Right ventricle myocardium superior (tissue), 1 donor: ENCODE results near the gene INSL6. TPM values are rescaled to one million over a fixed set of nuclear protein-coding genes. Genes with fewer than 3 reads are reported as not detected.
"Not testable (repeated sequence)": the region's sequence is repeated elsewhere in the genome, so short reads cannot be mapped to it uniquely, and the experiment has no call there.

Experiments used
- ATAC-seq: fragments of 200-7000 bp; cut with Tn5 transposase; one replicate; pipeline ENCODE4 v1.9.1; 2020; ENCODE audit warnings: mild to moderate bottlenecking; ENCODE audit not compliant: poor library complexity
- DNase-seq: peaks from one replicate; pipeline ENCODE4 v3.0.0-alpha.2; 2020
- intact Hi-C: fragments of 100-400 bp; cut with DNase I; formaldehyde crosslinking; loops from one replicate; pipeline ENCODE4 v1.11.2; 2022
- long read RNA-seq: library from polyadenylated mRNA; unstranded; transcript quantifications from one replicate; pipeline ENCODE4 v2.0.0, GENCODE V29; 2021
- total RNA-seq: library from RNA; stranded (reverse); fragmentation: NEBNext Ultra II Directional; extraction: Animal tissue kit (Norgen Biotek cat#: 25700); gene quantifications from one replicate; pipeline ENCODE4 v1.2.1, GENCODE V29; 2021
- donor health status: DM: no; HTN: yes; CAD: no; lungs with severe emphysema.

Gene INSL6
- not detected for total RNA-seq
- long read RNA-seq: 0 reads

DNA sequence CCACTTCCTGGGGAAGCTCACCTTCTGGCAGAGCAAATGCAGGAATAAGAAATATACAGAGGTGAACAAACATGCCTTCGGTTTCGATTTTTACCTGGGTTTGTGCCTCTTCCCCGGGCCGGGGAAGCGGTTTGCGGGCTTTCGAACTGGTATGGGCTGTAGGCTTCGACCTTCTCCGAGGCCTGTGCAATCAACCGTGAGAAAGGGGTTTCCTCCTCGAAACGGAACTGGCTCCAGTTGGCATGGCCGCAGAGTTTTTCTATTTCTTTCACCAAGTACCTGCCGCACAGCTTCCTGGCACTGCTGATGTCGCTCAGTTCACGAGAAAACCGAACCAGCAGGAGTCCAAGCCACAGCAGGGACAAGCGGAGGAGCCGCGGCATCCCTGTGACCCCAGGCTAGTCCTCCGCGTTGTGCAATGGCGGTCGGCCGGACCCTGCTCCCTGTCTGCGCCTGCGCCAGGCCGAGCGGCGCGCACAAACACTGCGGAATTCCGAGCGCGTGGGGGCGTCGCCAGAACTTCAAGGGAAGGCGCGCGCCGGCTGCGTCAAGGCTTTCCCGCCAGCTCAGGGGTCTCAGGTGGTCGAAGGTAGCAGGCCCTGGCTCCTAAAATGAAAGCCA is at the start of gene INSL6:
INSL6 (minus strand) TSS at position 420 of the 621 bp plus-strand sequence; CDS start at position 383, 37 bp downstream.
- DNase-seq (no peak), ATAC-seq (no peak)
- intact Hi-C loops: loop anchor here (5.0 kb wide), 2 partner anchors 257 to 417 kb away; no protein-coding TSS in a partner anchor

DNA sequence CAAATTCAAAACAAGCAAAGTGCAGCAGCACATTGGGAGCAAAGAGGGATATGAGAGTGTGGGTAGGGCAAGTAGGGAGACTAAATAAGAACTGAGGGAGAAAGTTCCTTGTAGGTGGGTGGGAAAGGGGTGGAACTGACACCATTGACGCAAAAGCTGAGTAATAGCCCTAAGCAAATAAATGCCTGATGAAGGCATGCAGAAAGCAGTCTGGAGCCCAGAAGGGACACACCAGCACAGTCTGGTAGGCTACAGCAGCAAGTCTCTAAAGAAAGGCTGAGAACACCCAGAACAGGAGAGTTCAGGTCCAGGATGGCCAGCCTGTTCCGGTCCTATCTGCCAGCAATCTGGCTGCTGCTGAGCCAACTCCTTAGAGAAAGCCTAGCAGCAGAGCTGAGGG is 45.8 kb upstream of the INSL6 start, which contains the start of gene INSL4:
INSL4 (plus strand) TSS at position 208 of the 400 bp plus-strand sequence; CDS start at position 313, 105 bp downstream.
- no peak for ATAC-seq
- intact Hi-C loops: no loop called here
- no peak for DNase-seq

GRCh38 chr9:5230554-5230953 is 45.1 kb upstream of the INSL6 start:
- intact Hi-C loops: no loop called here
- no peak for DNase-seq

GRCh38 chr9:5205071-5205470 is 19.6 kb upstream of the INSL6 start:
- DNase-seq (no peak), ATAC-seq (no peak)
- intact Hi-C loops: no loop called here

More at GRCh38 chr9:5230554-5230953, 45.1 kb upstream of the INSL6 start:
- ATAC-seq: no peak

DNA sequence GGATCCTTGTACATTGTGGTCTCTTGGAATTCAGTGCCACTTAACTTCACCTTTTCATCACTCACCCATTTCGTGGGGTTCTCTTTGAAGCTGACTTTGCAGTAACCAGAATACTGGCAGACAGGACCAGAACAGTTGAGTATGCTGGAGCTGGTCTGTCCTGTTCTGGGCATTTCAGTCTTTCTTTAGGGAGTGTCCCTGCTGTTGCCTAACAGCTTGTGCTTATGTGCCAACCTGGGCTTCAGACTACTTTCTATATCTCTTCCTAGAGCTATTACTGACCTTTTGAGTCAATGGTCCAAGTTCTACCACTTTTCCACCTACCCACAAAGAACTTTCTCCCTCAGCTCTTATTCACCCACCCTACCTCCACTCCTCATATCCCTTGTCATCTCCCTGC is 10.0 kb upstream of the INSL6 start:
- no peak for ATAC-seq
- intact Hi-C loops: no loop called here
- DNase-seq: no peak

DNA sequence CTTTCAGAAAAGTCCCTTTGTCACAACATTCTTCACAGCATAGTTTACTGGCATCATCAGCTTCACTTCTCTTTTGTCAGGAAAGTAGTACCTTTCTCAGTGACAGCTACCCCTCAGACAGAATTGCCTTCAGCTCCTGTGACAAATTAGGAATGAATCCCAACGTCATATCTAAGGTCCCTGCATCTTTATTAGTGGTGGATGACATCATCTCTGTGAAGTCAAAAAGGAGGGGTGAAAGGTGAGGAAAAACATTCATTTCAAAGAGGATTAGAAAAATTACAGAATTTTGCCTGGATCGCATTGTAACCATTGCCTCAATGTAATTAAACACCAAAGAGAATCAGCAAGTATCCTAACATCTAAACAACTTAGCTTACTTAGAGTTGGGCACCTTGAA is 7.9 kb upstream of the INSL6 start:
- intact Hi-C loops: no loop called here
- DNase-seq (no peak), ATAC-seq (no peak)

DNA sequence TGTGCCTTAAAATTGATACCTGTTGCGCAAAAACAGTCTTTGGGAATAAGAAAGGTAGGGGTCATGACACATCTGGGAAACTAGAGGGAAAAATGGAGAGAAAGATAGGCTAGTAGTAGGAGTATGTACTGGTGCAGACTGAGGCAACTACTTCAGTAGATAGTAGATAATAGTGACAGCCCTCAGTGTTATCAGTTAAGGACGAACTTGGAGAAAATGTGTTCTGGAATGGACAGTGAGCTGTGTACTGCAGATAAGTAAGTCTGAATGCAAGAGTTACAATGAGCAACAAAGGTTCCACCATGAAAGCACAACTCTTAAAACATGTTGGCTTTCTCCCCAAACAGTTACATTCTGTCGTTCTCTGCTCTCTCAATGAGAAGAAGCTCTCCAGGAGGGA is 6.5 kb upstream of the INSL6 start:
- intact Hi-C loops: no loop called here
- DNase-seq (no peak), ATAC-seq (no peak)

DNA sequence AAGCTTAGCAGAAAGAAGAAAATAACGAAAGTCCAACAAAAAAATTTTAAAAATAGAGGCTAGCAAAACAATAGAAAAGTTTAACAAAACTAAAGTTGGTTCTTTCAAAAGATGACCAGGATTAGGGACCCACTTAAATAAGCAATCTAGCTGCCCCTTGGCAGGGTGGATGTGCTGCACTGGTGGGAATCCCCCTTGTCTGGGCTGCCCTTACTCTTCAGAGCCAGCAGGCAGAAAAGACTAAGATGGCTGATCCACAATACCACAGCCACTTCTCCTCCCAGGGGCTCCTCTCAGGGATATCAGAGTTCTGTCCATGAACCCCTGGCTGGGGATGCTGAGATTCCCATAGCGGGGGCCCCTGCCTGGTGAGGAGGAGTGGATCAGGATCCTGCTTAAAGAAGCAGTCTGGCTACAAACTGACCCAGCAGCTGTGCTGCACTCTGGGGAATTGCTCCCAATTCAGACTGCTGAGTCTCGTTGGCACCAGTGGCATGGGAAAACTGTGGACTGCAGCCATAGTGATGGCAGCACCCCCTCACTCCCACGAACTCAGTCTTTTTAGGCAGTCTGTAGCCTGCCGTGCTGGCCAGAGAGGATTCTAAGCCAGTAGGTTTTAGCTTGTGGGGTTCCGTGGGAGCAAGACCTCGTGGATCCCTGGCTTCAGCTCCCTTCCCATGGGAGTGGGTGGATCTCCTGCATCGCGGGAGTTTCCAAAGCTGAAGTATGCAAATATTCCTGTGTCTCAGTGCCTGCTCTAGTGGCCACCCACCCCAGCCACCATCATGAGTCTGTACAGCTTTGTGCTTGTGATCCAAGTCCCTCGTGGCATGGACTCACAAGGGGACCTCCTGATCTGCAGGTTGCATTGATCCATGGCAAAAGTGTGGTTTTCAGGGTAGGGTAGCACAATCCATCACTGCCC is 2.9 kb upstream of the INSL6 start:
- DNase-seq (peak; percentile 31), ATAC-seq (no peak)
- intact Hi-C loops: loop anchor here (5.0 kb wide), 2 partner anchors 254 to 414 kb away; no protein-coding TSS in a partner anchor

- intact Hi-C loops: loop anchor here (5.0 kb wide), 2 partner anchors 256 to 416 kb away; no protein-coding TSS in a partner anchor
- peak; percentile 87 for ATAC-seq
- no peak for DNase-seq
Observed at GRCh38 chr9:5186416-5187169, 1.2 kb upstream of the INSL6 start.

- ATAC-seq: no peak
- no peak for DNase-seq
- intact Hi-C loops: loop anchor here (5.0 kb wide), 2 partner anchors 258 to 418 kb away; no protein-coding TSS in a partner anchor
Observed at GRCh38 chr9:5184776-5185175, 663 bp downstream of the INSL6 start.

GRCh38 chr9:5180631-5181030 is 4.8 kb downstream of the INSL6 start:
- not testable (repeated sequence) for ATAC-seq

GRCh38 chr9:5178126-5178805 is 7.2 kb downstream of the INSL6 start:
- intact Hi-C loops: no loop called here
- ATAC-seq (no peak), DNase-seq (no peak)

More at GRCh38 chr9:5180631-5181030, 4.8 kb downstream of the INSL6 start:
- DNase-seq, intact Hi-C loops: not testable (repeated sequence)

- intact Hi-C loops: no loop called here
- DNase-seq (no peak), ATAC-seq (no peak)
Observed at GRCh38 chr9:5146241-5146640, 39.2 kb downstream of the INSL6 start.

GRCh38 chr9:5144217-5144616 is 41.2 kb downstream of the INSL6 start:
- no peak for DNase-seq
- intact Hi-C loops: no loop called here
- no peak for ATAC-seq

GRCh38 chr9:5140151-5140550 is 45.3 kb downstream of the INSL6 start:
- no peak for DNase-seq
- no peak for ATAC-seq
- intact Hi-C loops: no loop called here

DNA sequence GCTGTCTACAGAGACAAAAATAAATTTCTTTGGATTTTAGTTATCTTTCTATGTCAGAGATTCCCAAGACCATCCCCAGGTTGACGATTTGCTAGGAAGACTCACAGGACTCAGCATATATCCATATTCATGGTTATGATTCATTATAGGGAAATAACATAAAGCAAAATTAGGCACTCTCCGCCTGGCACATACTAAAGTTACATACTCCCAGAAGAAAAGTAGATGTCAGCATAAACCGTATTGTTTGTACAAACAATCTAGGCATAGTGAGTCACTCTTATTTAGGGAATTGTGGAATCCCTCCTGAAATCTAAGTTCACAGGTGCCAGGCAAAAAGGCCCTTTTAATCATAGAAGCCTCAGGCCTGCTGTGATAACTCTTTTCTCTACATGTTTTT is 62.9 kb downstream of the INSL6 start:
- DNase-seq (no peak), ATAC-seq (no peak)
- intact Hi-C loops: no loop called here

DNA sequence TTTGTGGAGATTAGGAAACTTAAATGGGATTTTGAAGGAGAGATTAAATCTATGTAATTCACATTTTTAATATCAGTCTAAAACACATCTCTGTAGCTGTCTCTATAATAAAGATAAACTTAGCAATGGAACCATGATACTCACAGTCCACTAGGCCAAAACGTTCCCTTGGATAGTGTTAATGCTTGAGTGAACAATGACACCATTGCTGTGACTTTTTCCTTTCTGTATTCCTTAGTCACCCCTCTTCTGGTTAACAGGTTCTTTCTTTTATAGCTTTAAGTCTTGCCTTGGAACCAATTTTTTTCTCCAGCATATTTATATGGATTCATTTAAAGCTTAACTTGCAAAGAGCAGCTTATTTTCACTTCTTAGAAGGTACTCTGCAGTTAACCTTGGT is 63.3 kb downstream of the INSL6 start:
- ATAC-seq: no peak
- intact Hi-C loops: no loop called here
- DNase-seq: no peak

GRCh38 chr9:5113994-5114748 is 71.3 kb downstream of the INSL6 start:
- intact Hi-C loops: no loop called here
- ATAC-seq (no peak), DNase-seq (peak; percentile 9)
